Nephron (organoid): ENCODE measurements around the gene CTSC.
A peak's percentile ranks its signal among the peaks of the same experiment; 100 is the strongest.

ENCODE experiments used
- H3K27ac Mint-ChIP-seq, 3 experiments: 2 replicates each; pipeline ENCODE4 v1.8.0; 2020; ENCODE audit warnings: mixed read lengths in 3 of 3, mild to moderate bottlenecking in 2 of 3, moderate library complexity in 1 of 3
- H3K27me3 Mint-ChIP-seq: 2 replicates; pipeline ENCODE4 v1.8.0; 2021; ENCODE audit warnings: low read depth, mild to moderate bottlenecking, moderate library complexity, mixed read lengths
- H3K36me3 Mint-ChIP-seq: 2 replicates; pipeline ENCODE4 v1.8.0; 2020; ENCODE audit warnings: low read depth, mixed read lengths
- H3K4me1 Mint-ChIP-seq: 2 replicates; pipeline ENCODE4 v1.8.0; 2020; ENCODE audit warnings: mixed read lengths
- H3K4me3 Mint-ChIP-seq, 3 experiments: 2 replicates each; pipeline ENCODE4 v1.8.0; 2020; ENCODE audit warnings: mild to moderate bottlenecking in 3 of 3, mixed read lengths in 3 of 3, moderate library complexity in 2 of 3
- H3K9me3 Mint-ChIP-seq: 2 replicates; pipeline ENCODE4 v1.8.0; 2020; ENCODE audit warnings: mixed read lengths
- TF ChIP-seq, protein P1 (sequence below), 3 experiments: fragments of 200-600 bp; sonication (generic); IDR thresholded peaks; one replicate each; pipeline ENCODE4 v1.5.0; 2021; ENCODE audit warnings: antibody characterized with exemption in 3 of 3; ENCODE audit not compliant: unreplicated experiment in 3 of 3

Gene CTSC

DNA sequence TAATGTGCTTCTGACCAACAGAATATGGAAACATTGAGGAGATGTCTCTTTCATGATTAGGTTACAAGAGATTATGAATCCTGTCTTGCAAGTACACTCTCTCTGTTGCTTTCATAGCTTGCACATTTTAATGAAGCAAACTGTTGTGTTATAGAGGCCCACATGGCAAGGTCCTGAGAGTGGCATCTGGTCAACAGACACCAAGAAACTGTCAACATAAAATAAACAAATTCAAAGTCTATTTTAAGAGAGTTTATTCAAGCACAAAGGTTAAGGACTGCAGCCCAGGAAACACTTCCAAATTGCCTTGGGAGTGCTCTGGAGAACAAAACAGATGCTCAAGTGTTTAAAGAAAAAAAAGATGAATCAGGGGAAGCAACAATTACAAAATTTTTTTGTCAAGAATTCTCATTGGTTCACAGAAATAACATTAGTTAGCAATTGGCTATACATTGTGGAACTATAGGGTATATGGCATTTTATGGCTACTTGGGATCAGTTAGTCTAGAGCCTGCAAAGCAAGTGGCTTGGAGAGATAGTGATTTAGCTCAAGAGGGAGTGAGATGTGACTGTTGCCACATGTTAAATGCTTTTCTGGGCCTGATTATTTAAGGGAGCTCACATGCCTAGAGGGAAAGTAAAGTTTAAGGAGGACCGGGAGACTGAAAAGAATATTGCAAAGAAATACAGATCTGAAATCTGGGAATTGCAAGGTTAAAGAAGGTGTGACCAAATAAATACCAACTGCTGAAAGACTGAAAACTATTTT is 54.6 kb downstream of the CTSC start:
- H3K27me3 Mint-ChIP-seq: no peaks in the 10 kb centered on the region
- no peak overlapping the region for H3K4me3 Mint-ChIP-seq
- TF ChIP-seq, protein P1, sequence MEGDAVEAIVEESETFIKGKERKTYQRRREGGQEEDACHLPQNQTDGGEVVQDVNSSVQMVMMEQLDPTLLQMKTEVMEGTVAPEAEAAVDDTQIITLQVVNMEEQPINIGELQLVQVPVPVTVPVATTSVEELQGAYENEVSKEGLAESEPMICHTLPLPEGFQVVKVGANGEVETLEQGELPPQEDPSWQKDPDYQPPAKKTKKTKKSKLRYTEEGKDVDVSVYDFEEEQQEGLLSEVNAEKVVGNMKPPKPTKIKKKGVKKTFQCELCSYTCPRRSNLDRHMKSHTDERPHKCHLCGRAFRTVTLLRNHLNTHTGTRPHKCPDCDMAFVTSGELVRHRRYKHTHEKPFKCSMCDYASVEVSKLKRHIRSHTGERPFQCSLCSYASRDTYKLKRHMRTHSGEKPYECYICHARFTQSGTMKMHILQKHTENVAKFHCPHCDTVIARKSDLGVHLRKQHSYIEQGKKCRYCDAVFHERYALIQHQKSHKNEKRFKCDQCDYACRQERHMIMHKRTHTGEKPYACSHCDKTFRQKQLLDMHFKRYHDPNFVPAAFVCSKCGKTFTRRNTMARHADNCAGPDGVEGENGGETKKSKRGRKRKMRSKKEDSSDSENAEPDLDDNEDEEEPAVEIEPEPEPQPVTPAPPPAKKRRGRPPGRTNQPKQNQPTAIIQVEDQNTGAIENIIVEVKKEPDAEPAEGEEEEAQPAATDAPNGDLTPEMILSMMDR (IDR thresholded peaks at IDR 0.05; ENCODE audit: unreplicated experiment in 3 of 3): no peak

DNA sequence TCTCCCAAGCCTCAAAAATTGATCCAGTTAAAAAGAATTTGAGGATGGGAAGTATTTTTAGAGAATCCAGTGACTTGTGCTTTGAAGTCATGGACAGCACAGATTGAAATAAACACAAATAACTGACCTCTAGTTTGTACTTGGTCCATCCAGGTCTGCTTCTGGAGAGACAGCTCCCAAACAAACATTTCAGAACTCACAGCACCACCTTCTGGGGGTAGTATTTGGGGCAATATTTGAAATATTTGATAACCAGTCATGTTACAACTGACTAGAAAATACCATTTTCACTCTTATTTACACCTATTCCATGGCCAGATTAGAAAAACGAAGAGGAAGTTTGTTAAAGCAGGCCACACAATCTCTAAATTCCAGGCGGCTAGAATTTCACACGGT is 56.2 kb downstream of the CTSC start:
- H3K27me3 Mint-ChIP-seq: no peaks in the 10 kb centered on the region
- no peaks in the 10 kb centered on the region for H3K36me3 Mint-ChIP-seq
- peak overlapping the region in 2 of 3 experiments; percentile 62 to 78 for H3K27ac Mint-ChIP-seq
- TF ChIP-seq, protein P1 (IDR thresholded peaks at IDR 0.05; ENCODE audit: unreplicated experiment in 3 of 3): no peak
- H3K9me3 Mint-ChIP-seq: no peaks in the 10 kb centered on the region
- no peak overlapping the region for H3K4me3 Mint-ChIP-seq
- H3K4me1 Mint-ChIP-seq: peaks cover 47% of the 10 kb centered on the region

More for the DNA sequence above, 54.6 kb downstream of the CTSC start:
- Mint-ChIP-seq H3K27ac (peak overlapping the region; percentile 95 to 99 (median 97)), H3K4me1 (peaks cover 48% of the 10 kb centered on the region), H3K36me3 (peaks cover 4% of the 10 kb centered on the region), H3K9me3 (no peaks in the 10 kb centered on the region)

DNA sequence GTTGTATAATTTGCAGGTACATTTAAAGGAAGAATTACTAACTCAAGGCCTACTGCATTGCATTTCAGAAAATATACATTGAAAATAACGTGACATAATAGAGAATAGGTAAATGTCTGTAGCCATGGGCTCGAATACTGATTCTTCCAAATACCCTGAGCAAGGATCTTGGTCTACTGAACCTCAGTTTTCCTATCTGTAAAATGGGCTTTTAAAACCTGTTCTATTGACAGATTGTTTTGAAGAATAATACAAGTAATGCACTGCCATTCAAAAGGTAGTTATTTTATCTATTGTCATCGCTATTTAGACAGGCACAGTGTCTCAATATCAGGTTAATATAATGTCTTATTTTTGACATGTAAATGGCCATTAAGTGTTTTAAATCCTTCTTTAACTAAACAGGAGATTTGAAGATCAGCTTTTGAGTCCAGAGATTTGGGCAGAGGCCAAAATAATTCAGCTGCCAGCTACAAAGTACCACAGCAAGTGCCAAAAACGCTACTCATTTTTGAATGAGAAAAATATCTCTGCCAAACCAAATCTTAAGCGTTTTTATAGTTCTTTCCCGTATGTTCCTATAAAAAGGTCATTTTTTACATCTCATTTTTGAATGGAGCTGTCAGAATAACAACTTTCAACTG is 56.7 kb downstream of the CTSC start:
- Mint-ChIP-seq H3K9me3 (no peaks in the 10 kb centered on the region), H3K4me3 (no peak overlapping the region), H3K27ac (peak overlapping the region in 2 of 3 experiments; percentile 62 to 78), H3K36me3 (no peaks in the 10 kb centered on the region), H3K27me3 (no peaks in the 10 kb centered on the region), H3K4me1 (peaks cover 46% of the 10 kb centered on the region)
- TF ChIP-seq, protein P1 (IDR thresholded peaks at IDR 0.05; ENCODE audit: unreplicated experiment in 3 of 3): no peak

DNA sequence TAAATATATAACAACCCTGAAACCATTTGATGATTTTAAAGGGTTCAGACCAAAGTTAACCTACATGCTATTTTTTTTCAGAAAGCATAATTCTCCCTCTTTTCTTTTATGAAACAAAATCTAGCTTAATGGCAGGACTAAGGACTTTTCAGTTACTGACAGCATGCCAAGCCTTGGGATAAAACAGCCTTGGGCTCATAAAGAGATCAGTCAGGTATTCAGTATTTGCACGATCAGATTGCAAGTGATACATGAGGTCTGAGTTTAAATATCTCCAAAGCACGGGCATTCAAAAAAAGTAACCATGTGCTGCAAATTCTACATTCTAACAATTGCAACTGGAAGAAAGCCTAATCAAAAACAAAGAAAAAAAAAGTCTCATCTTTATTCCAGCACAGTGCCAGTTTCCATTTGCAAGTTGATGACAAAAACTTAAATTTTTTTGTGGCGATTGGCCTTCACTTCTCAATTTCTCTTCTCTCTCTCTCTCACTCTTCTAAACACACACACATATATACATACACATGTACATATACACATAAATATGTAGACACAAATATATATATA is 60.1 kb downstream of the CTSC start:
- Mint-ChIP-seq H3K27me3 (no peaks in the 10 kb centered on the region), H3K36me3 (no peaks in the 10 kb centered on the region), H3K4me3 (no peak overlapping the region), H3K27ac (peak overlapping the region in 2 of 3 experiments; percentile 26 to 64), H3K9me3 (peaks cover 4% of the 10 kb centered on the region), H3K4me1 (peaks cover 19% of the 10 kb centered on the region)
- TF ChIP-seq, protein P1 (IDR thresholded peaks at IDR 0.05; ENCODE audit: unreplicated experiment in 3 of 3): no peak

DNA sequence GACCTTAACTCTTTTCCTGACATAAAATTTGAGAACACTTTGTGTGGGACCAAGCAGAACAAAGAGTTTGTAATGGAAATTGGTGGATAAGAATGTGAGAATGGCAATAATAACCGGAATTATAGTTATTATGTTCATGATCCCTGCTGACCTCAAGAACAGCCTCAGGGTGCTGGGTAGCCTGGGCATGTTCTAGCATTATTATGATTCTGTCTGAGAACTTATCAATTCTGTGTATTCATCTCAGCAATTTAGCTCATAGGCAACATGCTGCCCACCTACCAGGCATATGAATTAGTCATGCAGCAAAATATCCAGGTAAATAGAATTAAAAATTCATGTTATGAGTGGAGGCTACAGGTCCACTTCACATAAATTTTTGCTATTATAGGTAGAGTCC is 61.9 kb downstream of the CTSC start:
- Mint-ChIP-seq H3K4me1 (peaks cover 8% of the 10 kb centered on the region), H3K27me3 (no peaks in the 10 kb centered on the region), H3K9me3 (peaks cover 13% of the 10 kb centered on the region), H3K36me3 (peaks cover 4% of the 10 kb centered on the region), H3K27ac (no peak overlapping the region), H3K4me3 (no peak overlapping the region)
- TF ChIP-seq, protein P1 (IDR thresholded peaks at IDR 0.05; ENCODE audit: unreplicated experiment in 3 of 3): no peak
